Dendritic cell treated with granulocyte-macrophage colony-stimulating factor and Interleukin-4, amounts not matched to agents 40 ng/mL and 50 ng/mL, for 4 days (primary cell): ENCODE results near the gene OR8B4.
"Not testable (repeated sequence)": the region's sequence is repeated elsewhere in the genome, so short reads cannot be mapped to it uniquely, and the experiment has no call there.

ENCODE experiments used
- H3K27ac Mint-ChIP-seq: one replicate; pipeline ENCODE4 v1.8.0; 2022; ENCODE audit warnings: mild to moderate bottlenecking, mixed read lengths
- H3K27me3 Mint-ChIP-seq: one replicate; pipeline ENCODE4 v1.8.0; 2022; ENCODE audit warnings: mild to moderate bottlenecking, mixed read lengths
- H3K36me3 Mint-ChIP-seq: one replicate; pipeline ENCODE4 v1.8.0; 2022; ENCODE audit warnings: low read depth, mixed read lengths
- H3K4me1 Mint-ChIP-seq: one replicate; pipeline ENCODE4 v1.8.0; 2022; ENCODE audit warnings: low read depth, mixed read lengths
- H3K4me3 Mint-ChIP-seq: one replicate; pipeline ENCODE4 v1.8.0; 2022; ENCODE audit warnings: mild to moderate bottlenecking, moderate library complexity, mixed read lengths
- H3K9me3 Mint-ChIP-seq: one replicate; pipeline ENCODE4 v1.8.0; 2022; ENCODE audit warnings: mixed read lengths
- intact Hi-C: fragments of 100-400 bp; cut with micrococcal nuclease; formaldehyde crosslinking; loops from one replicate; pipeline ENCODE4 v1.15.0; 2022

OR8B4 gene

GRCh38 chr11:124424384-124424921 lies at the start of gene OR8B4:
Gene OR8B4, minus strand, starts transcription at chr11:124424871. Its CDS starts 0 bp downstream, at chr11:124424871.
- H3K27ac Mint-ChIP-seq = no peak within 1 kb of the TSS

GRCh38 chr11:124474079-124474478 lies 49.4 kb upstream of the OR8B4 start:
- H3K9me3 Mint-ChIP-seq = no peaks in the 10 kb centered on the region
- H3K27ac Mint-ChIP-seq = no peak overlapping the region
- intact Hi-C loops = no loop called here
- no peak overlapping the region for H3K4me3 Mint-ChIP-seq
- no peaks in the 10 kb centered on the region for H3K36me3 Mint-ChIP-seq
- H3K4me1 Mint-ChIP-seq = peaks cover 11% of the 10 kb centered on the region
- H3K27me3 Mint-ChIP-seq = peaks cover 10% of the 10 kb centered on the region

More at GRCh38 chr11:124424384-124424921, at the start of gene OR8B4:
- no peaks in the 10 kb centered on the region for H3K36me3 Mint-ChIP-seq
- H3K4me1 Mint-ChIP-seq = no peaks in the 10 kb centered on the region
- no peak within 1 kb of the TSS for H3K4me3 Mint-ChIP-seq
- peaks cover 5% of the 10 kb centered on the region for H3K27me3 Mint-ChIP-seq
- no peaks in the 10 kb centered on the region for H3K9me3 Mint-ChIP-seq
- intact Hi-C loops = no loop called here

GRCh38 chr11:124473476-124473875 lies 48.8 kb upstream of the OR8B4 start:
- peaks cover 10% of the 10 kb centered on the region for H3K27me3 Mint-ChIP-seq
- no peak overlapping the region for H3K27ac Mint-ChIP-seq
- H3K9me3 Mint-ChIP-seq = no peaks in the 10 kb centered on the region
- no peak overlapping the region for H3K4me3 Mint-ChIP-seq
- no peaks in the 10 kb centered on the region for H3K36me3 Mint-ChIP-seq
- intact Hi-C loops = no loop called here
- peaks cover 11% of the 10 kb centered on the region for H3K4me1 Mint-ChIP-seq

GRCh38 chr11:124470561-124471227 lies 46.0 kb upstream of the OR8B4 start:
- intact Hi-C loops = no loop called here
- no peak overlapping the region for H3K27ac Mint-ChIP-seq
- H3K9me3 Mint-ChIP-seq = no peaks in the 10 kb centered on the region
- H3K4me3 Mint-ChIP-seq = no peak overlapping the region
- H3K27me3 Mint-ChIP-seq = peaks cover 13% of the 10 kb centered on the region
- no peaks in the 10 kb centered on the region for H3K36me3 Mint-ChIP-seq
- peaks cover 10% of the 10 kb centered on the region for H3K4me1 Mint-ChIP-seq

- no peaks in the 10 kb centered on the region for H3K9me3 Mint-ChIP-seq
- peaks cover 7% of the 10 kb centered on the region for H3K27me3 Mint-ChIP-seq
- H3K36me3 Mint-ChIP-seq = no peaks in the 10 kb centered on the region
- H3K4me1 Mint-ChIP-seq = no peaks in the 10 kb centered on the region
- H3K27ac Mint-ChIP-seq = no peak overlapping the region
- intact Hi-C loops = no loop called here
- no peak overlapping the region for H3K4me3 Mint-ChIP-seq
These were observed 42.8 kb upstream of the OR8B4 start for GRCh38 chr11:124467381-124467927.

GRCh38 chr11:124465368-124465767 lies 40.7 kb upstream of the OR8B4 start:
- H3K27me3 Mint-ChIP-seq = peaks cover 7% of the 10 kb centered on the region
- no peak overlapping the region for H3K4me3 Mint-ChIP-seq
- peaks cover 4% of the 10 kb centered on the region for H3K4me1 Mint-ChIP-seq
- H3K36me3 Mint-ChIP-seq = no peaks in the 10 kb centered on the region
- H3K27ac Mint-ChIP-seq = no peak overlapping the region
- no peaks in the 10 kb centered on the region for H3K9me3 Mint-ChIP-seq
- intact Hi-C loops = no loop called here

GRCh38 chr11:124463990-124464389 lies 39.3 kb upstream of the OR8B4 start:
- Mint-ChIP-seq H3K9me3 (no peaks in the 10 kb centered on the region), H3K27ac (no peak overlapping the region), H3K36me3 (no peaks in the 10 kb centered on the region), H3K4me1 (peaks cover 6% of the 10 kb centered on the region), H3K4me3 (no peak overlapping the region), H3K27me3 (peaks cover 5% of the 10 kb centered on the region)
- intact Hi-C loops = no loop called here

- intact Hi-C loops = no loop called here
- peaks cover 5% of the 10 kb centered on the region for H3K27me3 Mint-ChIP-seq
These were observed 38.7 kb upstream of the OR8B4 start for GRCh38 chr11:124463324-124463723.

GRCh38 chr11:124460459-124460858 lies 35.8 kb upstream of the OR8B4 start:
- intact Hi-C loops = no loop called here
- H3K27ac Mint-ChIP-seq = no peak overlapping the region
- H3K4me3 Mint-ChIP-seq = no peak overlapping the region
- H3K9me3 Mint-ChIP-seq = no peaks in the 10 kb centered on the region
- H3K36me3 Mint-ChIP-seq = no peaks in the 10 kb centered on the region
- peaks cover 6% of the 10 kb centered on the region for H3K4me1 Mint-ChIP-seq
- H3K27me3 Mint-ChIP-seq = no peaks in the 10 kb centered on the region

More at GRCh38 chr11:124463324-124463723, 38.7 kb upstream of the OR8B4 start:
- Mint-ChIP-seq H3K27ac (no peak overlapping the region), H3K9me3 (no peaks in the 10 kb centered on the region), H3K36me3 (no peaks in the 10 kb centered on the region), H3K4me3 (no peak overlapping the region), H3K4me1 (peaks cover 6% of the 10 kb centered on the region)

GRCh38 chr11:124459379-124459778 lies 34.7 kb upstream of the OR8B4 start:
- H3K4me1 Mint-ChIP-seq, H3K27me3 Mint-ChIP-seq, H3K36me3 Mint-ChIP-seq, H3K27ac Mint-ChIP-seq, intact Hi-C loops, H3K4me3 Mint-ChIP-seq, H3K9me3 Mint-ChIP-seq: not testable (repeated sequence)

- Mint-ChIP-seq H3K27ac (no peak overlapping the region), H3K36me3 (no peaks in the 10 kb centered on the region), H3K4me3 (no peak overlapping the region), H3K27me3 (no peaks in the 10 kb centered on the region), H3K9me3 (no peaks in the 10 kb centered on the region), H3K4me1 (no peaks in the 10 kb centered on the region)
- intact Hi-C loops = no loop called here
These were observed 29.9 kb upstream of the OR8B4 start for GRCh38 chr11:124454552-124454951.

- intact Hi-C loops = no loop called here
- Mint-ChIP-seq H3K27me3 (no peaks in the 10 kb centered on the region), H3K4me3 (no peak overlapping the region), H3K27ac (no peak overlapping the region), H3K9me3 (no peaks in the 10 kb centered on the region), H3K36me3 (no peaks in the 10 kb centered on the region), H3K4me1 (no peaks in the 10 kb centered on the region)
These were observed 22.2 kb upstream of the OR8B4 start for GRCh38 chr11:124446916-124447315.

GRCh38 chr11:124445646-124446150 lies 21.0 kb upstream of the OR8B4 start, which contains the start of gene OR8B8:
Gene OR8B8, minus strand, starts transcription at chr11:124445696. Its CDS starts 4,611 bp downstream, at chr11:124441085.
- intact Hi-C loops = no loop called here
- no peaks in the 10 kb centered on the region for H3K4me1 Mint-ChIP-seq
- no peaks in the 10 kb centered on the region for H3K27me3 Mint-ChIP-seq
- no peak within 1 kb of the TSS for H3K4me3 Mint-ChIP-seq
- no peak within 1 kb of the TSS for H3K27ac Mint-ChIP-seq
- H3K36me3 Mint-ChIP-seq = no peaks in the 10 kb centered on the region
- H3K9me3 Mint-ChIP-seq = no peaks in the 10 kb centered on the region

GRCh38 chr11:124442847-124443246 lies 18.2 kb upstream of the OR8B4 start:
- Mint-ChIP-seq H3K4me1 (no peaks in the 10 kb centered on the region), H3K27me3 (peaks cover 4% of the 10 kb centered on the region), H3K4me3 (no peak overlapping the region), H3K27ac (no peak overlapping the region), H3K36me3 (no peaks in the 10 kb centered on the region), H3K9me3 (no peaks in the 10 kb centered on the region)
- intact Hi-C loops = no loop called here
